ENCODE data around the gene MAST4. TPM values are rescaled to one million over a fixed set of nuclear protein-coding genes. Genes with fewer than 3 reads are reported as not detected.
A peak's percentile ranks its signal among the peaks of the same experiment; 100 is the strongest.

The MAST4 gene
- total and polyA plus RNA-seq, 4 donors: 3.7 to 9.5 (median 6.5) TPM

GRCh38 chr5:66739951-66740350 lies 143.8 kb downstream of the MAST4 start:
- 75% methylated on average over 3 of the region's 3 CpGs for WGBS
- H3K27ac ChIP-seq (ENCODE audit: low read depth in 1 of 2, low read length in 2 of 2): no peak overlapping the region

GRCh38 chr5:66741394-66741793 lies 145.2 kb downstream of the MAST4 start:
- Histone ChIP-seq H3K36me3 (ENCODE audit: control insufficient read depth in 4 of 4, insufficient read depth in 3 of 4, low read depth in 1 of 4, low read length in 3 of 4) (no peaks in the 10 kb centered on the region), H3K9me3 (ENCODE audit: control insufficient read depth in 4 of 4, low read length in 3 of 4) (no peaks in the 10 kb centered on the region), H3K9ac (ENCODE audit: low read depth in 1 of 2, low read length in 2 of 2) (no peak overlapping the region), H3K4me3 (ENCODE audit: low read depth in 1 of 3, low read length in 3 of 3) (no peak overlapping the region), H3K4me1 (ENCODE audit: control insufficient read depth in 4 of 4, insufficient read depth in 4 of 4, low read length in 3 of 4) (peaks cover 1 to 6% (median 2%) of the 10 kb centered on the region in 4 donors), H3K27me3 (ENCODE audit: control insufficient read depth in 4 of 4, insufficient read depth in 4 of 4, low read length in 3 of 4) (no peaks in the 10 kb centered on the region), H3K27ac (ENCODE audit: low read depth in 1 of 2, low read length in 2 of 2) (no peak overlapping the region)
- DNase-seq (ENCODE audit: low spot score): no peak
- 33% methylated on average over 2 of the region's 2 CpGs for WGBS
- TF ChIP-seq, protein P1, sequence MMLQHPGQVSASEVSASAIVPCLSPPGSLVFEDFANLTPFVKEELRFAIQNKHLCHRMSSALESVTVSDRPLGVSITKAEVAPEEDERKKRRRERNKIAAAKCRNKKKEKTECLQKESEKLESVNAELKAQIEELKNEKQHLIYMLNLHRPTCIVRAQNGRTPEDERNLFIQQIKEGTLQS (IDR thresholded peaks at IDR 0.05): no peak
- TF ChIP-seq SP1 (IDR thresholded peaks at IDR 0.05): no peak
- no peak for TF ChIP-seq HNF4G (IDR thresholded peaks at IDR 0.05)
- no peak for TF ChIP-seq YY1 (IDR thresholded peaks at IDR 0.05)
- no peak for TF ChIP-seq GABPA (IDR thresholded peaks at IDR 0.05 in 1 of 2, conservative IDR thresholded peaks at IDR 0.05 in 1 of 2)
- no peak for TF ChIP-seq NR2F2 (IDR thresholded peaks at IDR 0.05)
- TF ChIP-seq FOXA2 (IDR thresholded peaks at IDR 0.05): peak; percentile 76
- peak; percentile 43 for TF ChIP-seq FOXA1 (IDR thresholded peaks at IDR 0.05)
- TF ChIP-seq JUND (IDR thresholded peaks at IDR 0.05): no peak
- TF ChIP-seq HNF4A (conservative IDR thresholded peaks at IDR 0.05): peak in 1 of 2 donors; percentile 12
- TF ChIP-seq TAF1 (conservative IDR thresholded peaks at IDR 0.05): no peak
- no peak for TF ChIP-seq CTCF (IDR thresholded peaks at IDR 0.05; ENCODE audit: low read depth, low read length, missing input control)

More at GRCh38 chr5:66739951-66740350, 143.8 kb downstream of the MAST4 start:
- Histone ChIP-seq H3K36me3 (ENCODE audit: control insufficient read depth in 4 of 4, insufficient read depth in 3 of 4, low read depth in 1 of 4, low read length in 3 of 4) (no peaks in the 10 kb centered on the region), H3K4me3 (ENCODE audit: low read depth in 1 of 3, low read length in 3 of 3) (no peak overlapping the region), H3K9ac (ENCODE audit: low read depth in 1 of 2, low read length in 2 of 2) (no peak overlapping the region), H3K27me3 (ENCODE audit: control insufficient read depth in 4 of 4, insufficient read depth in 4 of 4, low read length in 3 of 4) (no peaks in the 10 kb centered on the region), H3K9me3 (ENCODE audit: control insufficient read depth in 4 of 4, low read length in 3 of 4) (no peaks in the 10 kb centered on the region), H3K4me1 (ENCODE audit: control insufficient read depth in 4 of 4, insufficient read depth in 4 of 4, low read length in 3 of 4) (peaks cover 1 to 6% (median 2%) of the 10 kb centered on the region in 4 donors)
- DNase-seq (ENCODE audit: low spot score): no peak
- no peak for TF ChIP-seq HNF4A (conservative IDR thresholded peaks at IDR 0.05)
- TF ChIP-seq RXRA (IDR thresholded peaks at IDR 0.05): no peak
- TF ChIP-seq EGR1 (IDR thresholded peaks at IDR 0.05; ENCODE audit: low read depth in 2 of 2): no peak
- TF ChIP-seq FOXA2 (IDR thresholded peaks at IDR 0.05): no peak
- no peak for TF ChIP-seq YY1 (IDR thresholded peaks at IDR 0.05)
- TF ChIP-seq GABPA (IDR thresholded peaks at IDR 0.05 in 1 of 2, conservative IDR thresholded peaks at IDR 0.05 in 1 of 2): no peak
- TF ChIP-seq HNF4G (IDR thresholded peaks at IDR 0.05): no peak
- no peak for TF ChIP-seq FOXA1 (IDR thresholded peaks at IDR 0.05)
- no peak for TF ChIP-seq ZBTB33 (IDR thresholded peaks at IDR 0.05)
- TF ChIP-seq MAX (IDR thresholded peaks at IDR 0.05): no peak
- TF ChIP-seq TAF1 (conservative IDR thresholded peaks at IDR 0.05): no peak
- TF ChIP-seq RAD21 (IDR thresholded peaks at IDR 0.05): no peak
- TF ChIP-seq, protein P2, sequence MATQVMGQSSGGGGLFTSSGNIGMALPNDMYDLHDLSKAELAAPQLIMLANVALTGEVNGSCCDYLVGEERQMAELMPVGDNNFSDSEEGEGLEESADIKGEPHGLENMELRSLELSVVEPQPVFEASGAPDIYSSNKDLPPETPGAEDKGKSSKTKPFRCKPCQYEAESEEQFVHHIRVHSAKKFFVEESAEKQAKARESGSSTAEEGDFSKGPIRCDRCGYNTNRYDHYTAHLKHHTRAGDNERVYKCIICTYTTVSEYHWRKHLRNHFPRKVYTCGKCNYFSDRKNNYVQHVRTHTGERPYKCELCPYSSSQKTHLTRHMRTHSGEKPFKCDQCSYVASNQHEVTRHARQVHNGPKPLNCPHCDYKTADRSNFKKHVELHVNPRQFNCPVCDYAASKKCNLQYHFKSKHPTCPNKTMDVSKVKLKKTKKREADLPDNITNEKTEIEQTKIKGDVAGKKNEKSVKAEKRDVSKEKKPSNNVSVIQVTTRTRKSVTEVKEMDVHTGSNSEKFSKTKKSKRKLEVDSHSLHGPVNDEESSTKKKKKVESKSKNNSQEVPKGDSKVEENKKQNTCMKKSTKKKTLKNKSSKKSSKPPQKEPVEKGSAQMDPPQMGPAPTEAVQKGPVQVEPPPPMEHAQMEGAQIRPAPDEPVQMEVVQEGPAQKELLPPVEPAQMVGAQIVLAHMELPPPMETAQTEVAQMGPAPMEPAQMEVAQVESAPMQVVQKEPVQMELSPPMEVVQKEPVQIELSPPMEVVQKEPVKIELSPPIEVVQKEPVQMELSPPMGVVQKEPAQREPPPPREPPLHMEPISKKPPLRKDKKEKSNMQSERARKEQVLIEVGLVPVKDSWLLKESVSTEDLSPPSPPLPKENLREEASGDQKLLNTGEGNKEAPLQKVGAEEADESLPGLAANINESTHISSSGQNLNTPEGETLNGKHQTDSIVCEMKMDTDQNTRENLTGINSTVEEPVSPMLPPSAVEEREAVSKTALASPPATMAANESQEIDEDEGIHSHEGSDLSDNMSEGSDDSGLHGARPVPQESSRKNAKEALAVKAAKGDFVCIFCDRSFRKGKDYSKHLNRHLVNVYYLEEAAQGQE (IDR thresholded peaks at IDR 0.05): no peak

All from liver (tissue), 9 donors.